Transverse colon (tissue), 4 donors: ENCODE results near the gene SLC35A3.

Experiments
- CTCF ChIP-seq, 5 experiments: fragments of 200-600 bp in 3 of 5; fragments of 450-650 bp in 2 of 5; sonication (generic) in 3 of 5; IDR thresholded peaks; 1 replicate in 2 of 5; 2 replicates in 3 of 5; pipeline ENCODE4 v1.5.1; 2016 to 2017; ENCODE audit warnings: antibody characterized with exemption in 5 of 5, inconsistent platforms in 3 of 5, mild to moderate bottlenecking in 2 of 5, moderate library complexity in 1 of 5
- EP300 ChIP-seq: sonication (generic); formaldehyde crosslinking; IDR thresholded peaks from one replicate; pipeline ENCODE4 v1.6.1; 2017; ENCODE audit warnings: antibody characterized with exemption, low read depth
- POLR2A ChIP-seq: fragments of 450-650 bp; IDR thresholded peaks from one replicate; pipeline ENCODE4 v1.6.1; 2016; ENCODE audit warnings: antibody characterized with exemption, mild to moderate bottlenecking, moderate library complexity
- POLR2AphosphoS5 ChIP-seq, 3 donors: sonication (generic); formaldehyde crosslinking; IDR thresholded peaks; one replicate each; pipeline ENCODE4 v1.6.1; 2016; ENCODE audit warnings: antibody characterized with exemption in 3 of 3

- no peak for TF ChIP-seq CTCF (IDR thresholded peaks at IDR 0.05)
- TF ChIP-seq EP300, result no peak
- TF ChIP-seq POLR2A, result no peak
- TF ChIP-seq POLR2AphosphoS5 (IDR thresholded peaks at IDR 0.05), result no peak
Observed at GRCh38 chr1:100035214-100035613, 65.4 kb downstream of the SLC35A3 start.
